Effector memory CD8-positive, alpha-beta T cell (primary cell): Measurements from ENCODE around the gene PDE4B.

Experiments
- ATAC-seq: fragments of 150-1000 bp; cut with Tn5 transposase; replicated peaks from 2 replicates; pipeline ENCODE4 v1.10.0; 2021; ENCODE audit warnings: mild to moderate bottlenecking, moderate library complexity
- DNase-seq, 3 experiments: peaks; one replicate each; pipeline ENCODE4 v3.0.0; 2021
- H3K27ac Mint-ChIP-seq, 2 donors: one replicate each; pipeline ENCODE4 v1.8.0; 2022; ENCODE audit warnings: mild to moderate bottlenecking in 2 of 2, mixed read lengths in 2 of 2, moderate library complexity in 2 of 2
- H3K27me3 Mint-ChIP-seq, 2 donors: one replicate each; pipeline ENCODE4 v1.8.0; 2022; ENCODE audit warnings: mixed read lengths in 2 of 2
- H3K36me3 Mint-ChIP-seq: one replicate; pipeline ENCODE4 v1.8.0; 2022; ENCODE audit warnings: mild to moderate bottlenecking, moderate library complexity, mixed read lengths; ENCODE audit not compliant: insufficient read depth
- H3K4me1 Mint-ChIP-seq, 2 donors: one replicate each; pipeline ENCODE4 v1.8.0; 2022; ENCODE audit warnings: low read depth in 2 of 2, mixed read lengths in 2 of 2
- H3K4me3 Mint-ChIP-seq, 2 donors: one replicate each; pipeline ENCODE4 v1.8.0; 2022; ENCODE audit warnings: mild to moderate bottlenecking in 2 of 2, mixed read lengths in 2 of 2, moderate library complexity in 2 of 2
- H3K9me3 Mint-ChIP-seq, 2 donors: one replicate each; pipeline ENCODE4 v1.8.0; 2022; ENCODE audit warnings: mixed read lengths in 2 of 2
- total RNA-seq, 9 experiments: gene quantifications; one replicate each; lab custom pipeline; 2026; lab: John Stamatoyannopoulos, UW

PDE4B gene
- total RNA-seq: 60.3 to 400 (median 156) reads per million in 9 experiments

DNA sequence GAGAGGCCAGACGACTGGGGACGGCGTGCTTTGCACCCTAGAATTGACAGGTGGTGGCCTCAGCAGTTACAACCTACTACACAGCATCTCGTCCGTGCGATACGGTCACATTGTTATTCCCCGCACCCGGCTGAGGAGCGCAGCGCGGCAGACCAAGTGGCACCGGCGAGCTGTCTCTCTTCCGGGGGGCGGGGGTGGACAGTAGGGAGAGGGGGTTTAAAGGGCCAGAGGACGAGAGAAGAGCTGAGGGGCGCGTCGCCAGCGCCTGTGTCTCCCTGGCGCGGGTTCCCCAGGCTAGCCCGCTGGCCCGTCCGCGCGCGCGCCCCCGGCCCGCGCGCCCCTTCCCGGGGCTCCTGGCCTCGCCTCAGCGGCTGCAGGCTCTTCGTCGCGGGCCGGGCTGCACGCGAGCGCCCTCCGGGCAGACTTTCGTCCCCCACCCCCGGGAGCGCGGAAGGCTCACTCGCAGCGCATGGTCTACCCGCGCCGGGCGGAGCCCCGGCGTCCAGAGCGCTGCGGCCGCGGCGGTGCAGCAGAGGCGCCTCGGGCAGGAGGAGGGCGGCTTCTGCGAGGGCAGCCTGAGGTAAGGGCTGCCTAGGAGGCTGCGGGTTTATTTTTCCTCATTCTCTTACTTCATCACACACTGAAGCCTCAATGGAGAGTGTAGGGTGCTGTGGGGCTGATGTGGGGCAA lies at the start of gene PDE4B:
Gene PDE4B, plus strand, starts transcription at position 227 of the 690 bp plus-strand sequence.
- H3K4me3 Mint-ChIP-seq: no peak within 1 kb of the TSS
- no peak for DNase-seq
- H3K4me1 Mint-ChIP-seq: no peaks in the 10 kb centered on the region
- ATAC-seq: no peak
- H3K27me3 Mint-ChIP-seq: peaks cover 38 to 49% of the 10 kb centered on the region in 2 donors
- H3K36me3 Mint-ChIP-seq: no peaks in the 10 kb centered on the region
- peaks cover 0 to 9% of the 10 kb centered on the region in 2 donors for H3K9me3 Mint-ChIP-seq
- no peak within 1 kb of the TSS for H3K27ac Mint-ChIP-seq

- no peak for DNase-seq
- Mint-ChIP-seq H3K4me3 (no peak overlapping the region), H3K27me3 (peaks cover 10 to 28% of the 10 kb centered on the region in 2 donors), H3K27ac (no peak overlapping the region), H3K9me3 (peaks cover 6 to 7% of the 10 kb centered on the region in 2 donors), H3K36me3 (no peaks in the 10 kb centered on the region), H3K4me1 (no peaks in the 10 kb centered on the region)
- no peak for ATAC-seq
These were observed 48.0 kb upstream of the PDE4B start for GRCh38 chr1:65744731-65745130.

DNA sequence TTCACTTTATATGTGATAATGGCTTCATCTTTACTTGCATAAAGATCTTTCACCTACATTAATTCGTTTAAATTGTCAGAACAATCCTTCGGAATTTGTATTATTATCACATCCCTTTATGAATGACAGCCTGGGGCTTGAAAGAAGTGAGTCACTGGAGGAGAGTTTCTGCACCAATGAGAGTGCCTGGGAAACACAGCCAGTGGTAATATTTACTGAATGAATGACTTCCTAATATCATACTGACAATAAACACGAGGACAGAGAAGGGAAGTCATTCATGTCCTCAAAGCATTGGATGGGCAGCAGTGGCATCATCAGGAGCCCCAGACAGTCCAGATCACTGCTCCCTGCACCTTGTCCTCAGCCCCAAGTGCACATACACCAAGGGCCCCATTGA lies 40.7 kb upstream of the PDE4B start:
- ATAC-seq: no peak
- Mint-ChIP-seq H3K9me3 (peaks cover 0 to 1% of the 10 kb centered on the region in 2 donors), H3K4me1 (no peaks in the 10 kb centered on the region), H3K27me3 (peaks cover 12 to 18% of the 10 kb centered on the region in 2 donors), H3K36me3 (no peaks in the 10 kb centered on the region), H3K4me3 (no peak overlapping the region), H3K27ac (no peak overlapping the region)
- DNase-seq: no peak

DNA sequence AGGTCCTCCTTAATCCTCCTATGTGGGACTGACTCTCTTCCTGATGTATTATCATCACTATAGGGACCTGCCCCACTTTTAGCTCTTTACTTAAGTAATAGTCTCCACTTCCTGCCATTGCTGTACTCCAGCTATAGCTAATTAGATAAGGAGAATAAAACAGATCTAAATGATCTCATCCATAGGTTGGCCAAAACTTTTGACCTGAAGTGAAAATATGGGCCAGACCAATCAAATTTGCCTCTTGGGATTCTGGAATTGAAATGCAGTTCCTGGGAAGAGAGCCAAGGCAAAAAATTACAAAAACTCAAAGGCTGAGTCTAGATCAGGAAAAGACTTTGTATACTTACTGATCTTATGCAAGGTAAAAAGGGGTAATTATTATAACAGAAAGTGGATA lies 36.1 kb upstream of the PDE4B start:
- Mint-ChIP-seq H3K36me3 (no peaks in the 10 kb centered on the region), H3K27ac (no peak overlapping the region), H3K9me3 (peaks cover 0 to 1% of the 10 kb centered on the region in 2 donors), H3K4me3 (no peak overlapping the region), H3K27me3 (peaks cover 18 to 24% of the 10 kb centered on the region in 2 donors), H3K4me1 (no peaks in the 10 kb centered on the region)
- no peak for DNase-seq
- no peak for ATAC-seq

DNA sequence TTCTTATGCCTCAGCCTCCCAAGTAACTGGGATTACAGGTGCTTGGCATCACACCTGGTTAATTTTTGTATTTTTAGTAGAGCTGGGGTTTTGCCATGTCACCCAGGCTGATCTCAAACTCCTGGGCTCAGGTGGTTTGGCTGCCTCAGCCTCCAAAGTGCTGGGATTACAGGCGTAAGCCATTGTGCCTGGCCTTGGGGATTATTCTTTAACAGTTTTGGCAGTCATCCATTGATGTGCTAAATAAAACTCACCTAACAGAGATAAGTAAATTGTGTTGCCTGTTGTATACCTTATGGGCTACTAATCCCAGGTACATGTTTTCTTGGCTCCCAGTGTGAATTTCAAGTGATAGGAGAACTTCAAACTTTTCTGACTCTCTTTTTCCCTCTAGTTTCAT lies 35.2 kb upstream of the PDE4B start:
- no peaks in the 10 kb centered on the region for H3K4me1 Mint-ChIP-seq
- H3K4me3 Mint-ChIP-seq: no peak overlapping the region
- ATAC-seq: no peak
- DNase-seq: no peak
- no peaks in the 10 kb centered on the region for H3K36me3 Mint-ChIP-seq
- peaks cover 18 to 30% of the 10 kb centered on the region in 2 donors for H3K27me3 Mint-ChIP-seq
- no peak overlapping the region for H3K27ac Mint-ChIP-seq
- peaks cover 0 to 1% of the 10 kb centered on the region in 2 donors for H3K9me3 Mint-ChIP-seq

DNA sequence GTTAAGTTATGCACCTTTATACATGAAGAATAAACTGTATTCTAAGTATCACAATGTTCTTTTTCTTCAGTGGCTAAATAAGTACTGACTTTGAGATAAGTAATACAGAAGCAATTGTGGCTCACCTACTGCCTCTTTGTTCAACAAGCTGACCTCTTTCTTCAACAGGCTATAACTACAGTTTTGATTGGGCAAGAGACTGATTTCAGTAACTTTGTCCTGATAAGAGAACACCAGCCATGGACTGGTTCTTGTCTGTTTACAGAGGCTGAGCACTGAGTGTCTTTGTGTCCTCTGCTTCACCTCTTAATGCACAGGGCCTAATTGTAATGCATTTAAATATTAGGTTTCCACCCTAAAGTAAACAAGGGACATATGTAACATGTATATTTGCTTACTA lies 34.6 kb upstream of the PDE4B start:
- H3K9me3 Mint-ChIP-seq: peaks cover 0 to 1% of the 10 kb centered on the region in 2 donors
- peaks cover 18 to 36% of the 10 kb centered on the region in 2 donors for H3K27me3 Mint-ChIP-seq
- H3K4me3 Mint-ChIP-seq: no peak overlapping the region
- no peak for DNase-seq
- ATAC-seq: no peak
- no peak overlapping the region for H3K27ac Mint-ChIP-seq
- H3K36me3 Mint-ChIP-seq: no peaks in the 10 kb centered on the region
- no peaks in the 10 kb centered on the region for H3K4me1 Mint-ChIP-seq

GRCh38 chr1:65759516-65759915 lies 33.2 kb upstream of the PDE4B start:
- DNase-seq (no peak), ATAC-seq (no peak)
- Mint-ChIP-seq H3K27me3 (peaks cover 17 to 35% of the 10 kb centered on the region in 2 donors), H3K4me1 (no peaks in the 10 kb centered on the region), H3K4me3 (no peak overlapping the region), H3K27ac (no peak overlapping the region), H3K9me3 (peaks cover 0 to 1% of the 10 kb centered on the region in 2 donors), H3K36me3 (no peaks in the 10 kb centered on the region)

DNA sequence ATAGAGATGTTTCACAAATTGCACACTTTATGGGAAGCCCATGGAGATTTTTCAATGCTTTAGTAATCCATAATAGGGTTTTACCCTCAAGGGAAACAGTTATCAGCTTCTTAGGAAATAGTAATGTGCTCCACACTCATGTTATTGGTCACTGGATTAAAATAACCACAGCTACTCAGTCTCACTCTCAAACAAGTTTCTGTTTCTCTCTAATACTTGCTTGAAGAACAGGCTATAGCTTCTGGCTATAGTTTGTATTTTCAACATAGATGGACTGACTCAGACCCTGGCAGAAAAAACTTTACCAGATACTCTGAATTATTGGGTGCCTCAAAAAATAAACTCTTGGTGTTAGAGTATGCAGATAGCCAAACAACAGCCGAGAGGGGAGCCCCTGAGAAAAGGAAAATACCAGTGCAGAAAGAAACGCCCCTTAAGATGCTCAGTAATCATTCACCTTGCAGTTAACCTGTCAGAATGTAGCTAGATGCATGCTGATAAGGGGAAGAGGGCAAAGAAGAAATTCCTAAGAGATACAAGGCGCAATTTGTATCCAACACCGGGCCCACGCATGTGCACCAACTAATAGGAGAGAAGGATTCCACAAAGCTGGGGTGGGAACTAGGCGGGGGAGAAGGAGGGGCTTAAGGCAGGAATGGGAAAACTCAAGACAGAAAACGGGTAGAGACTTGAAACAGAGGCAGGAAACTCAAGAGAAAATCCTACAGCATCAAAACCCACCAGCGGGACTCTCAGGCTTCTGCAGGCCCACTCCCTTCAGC lies 30.4 kb upstream of the PDE4B start:
- ATAC-seq (no peak), DNase-seq (no peak)
- no peak overlapping the region for H3K4me3 Mint-ChIP-seq
- no peaks in the 10 kb centered on the region for H3K4me1 Mint-ChIP-seq
- no peaks in the 10 kb centered on the region for H3K9me3 Mint-ChIP-seq
- H3K27me3 Mint-ChIP-seq: peaks cover 12 to 34% of the 10 kb centered on the region in 2 donors
- H3K36me3 Mint-ChIP-seq: no peaks in the 10 kb centered on the region
- H3K27ac Mint-ChIP-seq: no peak overlapping the region

DNA sequence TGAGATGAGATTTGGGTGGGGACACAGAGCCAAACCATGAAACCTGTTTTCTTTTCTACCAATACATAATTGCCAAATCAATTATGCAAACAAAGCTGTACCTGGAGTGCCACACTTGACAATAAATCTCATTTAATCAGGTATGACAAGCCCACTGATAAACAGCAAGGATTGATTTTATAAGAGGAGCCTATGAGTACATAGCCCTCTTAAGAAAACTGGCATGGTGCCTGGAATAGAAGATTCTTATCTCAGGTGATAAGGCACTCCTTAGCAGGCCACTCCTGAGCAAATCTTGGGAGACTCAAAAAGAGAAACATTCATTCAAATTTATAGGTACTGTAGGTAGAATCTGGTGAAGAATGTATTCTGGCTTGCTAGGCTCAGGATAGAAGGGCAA lies 28.6 kb upstream of the PDE4B start:
- Mint-ChIP-seq H3K36me3 (no peaks in the 10 kb centered on the region), H3K27me3 (peaks cover 12 to 34% of the 10 kb centered on the region in 2 donors), H3K9me3 (no peaks in the 10 kb centered on the region), H3K4me1 (no peaks in the 10 kb centered on the region), H3K4me3 (no peak overlapping the region), H3K27ac (no peak overlapping the region)
- ATAC-seq (no peak), DNase-seq (no peak)

DNA sequence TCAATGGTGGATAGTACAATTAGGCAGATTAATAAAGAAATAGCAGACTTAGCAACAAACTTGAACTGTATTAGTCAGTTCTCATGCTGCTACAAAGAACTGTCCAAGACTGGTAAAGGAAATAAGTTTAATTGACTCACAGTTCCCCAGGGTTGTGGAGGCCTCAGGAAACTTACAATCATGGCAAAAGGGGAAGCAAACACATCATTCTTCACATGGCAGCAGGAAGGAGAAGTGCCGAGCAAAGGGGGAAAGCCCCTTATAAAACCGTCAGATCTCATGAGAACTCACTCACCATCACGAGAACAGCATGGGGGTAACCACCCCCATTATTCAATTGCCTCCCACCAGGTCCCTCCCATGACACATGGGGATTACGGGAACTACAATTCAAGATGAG lies 27.1 kb upstream of the PDE4B start:
- ATAC-seq (no peak), DNase-seq (no peak)
- Mint-ChIP-seq H3K4me3 (no peak overlapping the region), H3K27me3 (peaks cover 12 to 34% of the 10 kb centered on the region in 2 donors), H3K36me3 (no peaks in the 10 kb centered on the region), H3K27ac (no peak overlapping the region), H3K4me1 (no peaks in the 10 kb centered on the region), H3K9me3 (no peaks in the 10 kb centered on the region)

DNA sequence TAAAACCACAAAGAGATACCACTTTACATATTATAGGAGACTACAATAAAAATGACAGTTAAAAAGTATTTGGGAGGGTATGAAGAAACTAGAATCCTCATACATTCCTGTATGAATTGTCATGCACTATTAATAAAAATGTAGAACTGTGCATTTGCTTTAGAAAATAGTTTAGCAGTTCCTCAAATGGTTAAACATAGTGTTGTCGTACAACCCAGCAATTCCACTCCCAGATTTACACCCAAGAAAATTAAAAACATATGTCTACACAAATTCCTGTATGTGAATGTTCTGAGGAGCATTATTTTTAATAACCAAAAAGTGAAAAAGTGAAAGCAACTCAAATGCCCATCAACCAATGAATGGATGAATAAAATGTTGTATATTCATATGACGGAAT lies 23.1 kb upstream of the PDE4B start:
- H3K27me3 Mint-ChIP-seq: peaks cover 5 to 6% of the 10 kb centered on the region in 2 donors
- H3K4me3 Mint-ChIP-seq: no peak overlapping the region
- H3K9me3 Mint-ChIP-seq: no peaks in the 10 kb centered on the region
- H3K4me1 Mint-ChIP-seq: no peaks in the 10 kb centered on the region
- no peak overlapping the region for H3K27ac Mint-ChIP-seq
- no peaks in the 10 kb centered on the region for H3K36me3 Mint-ChIP-seq
- ATAC-seq (no peak), DNase-seq (no peak)

GRCh38 chr1:65772607-65773006 lies 20.1 kb upstream of the PDE4B start:
- Mint-ChIP-seq H3K27ac (no peak overlapping the region), H3K4me1 (no peaks in the 10 kb centered on the region), H3K9me3 (peaks cover 0 to 3% of the 10 kb centered on the region in 2 donors), H3K27me3 (peaks cover 0 to 7% of the 10 kb centered on the region in 2 donors), H3K36me3 (no peaks in the 10 kb centered on the region), H3K4me3 (no peak overlapping the region)
- no peak for DNase-seq
- no peak for ATAC-seq

- DNase-seq (no peak), ATAC-seq (no peak)
- Mint-ChIP-seq H3K36me3 (no peaks in the 10 kb centered on the region), H3K4me1 (no peaks in the 10 kb centered on the region), H3K4me3 (no peak overlapping the region), H3K27me3 (peaks cover 0 to 12% of the 10 kb centered on the region in 2 donors), H3K9me3 (peaks cover 0 to 7% of the 10 kb centered on the region in 2 donors), H3K27ac (no peak overlapping the region)
These were observed 19.1 kb upstream of the PDE4B start for GRCh38 chr1:65773391-65774123.
